Fibroblast of pulmonary artery (primary cell): ENCODE measurements around the gene UCK2.

Experiments
- DNase-seq: peaks from one replicate; pipeline ENCODE4 v3.0.0-alpha.2; 2010; ENCODE audit warnings: low read depth
- H3K4me3 ChIP-seq: replicated peaks from 2 replicates; pipeline ENCODE4 v1.5.1; 2011; ENCODE audit warnings: low read depth, mild to moderate bottlenecking, control low read depth, low read length, moderate library complexity
- TF ChIP-seq, protein P1 (sequence below): IDR thresholded peaks from 2 replicates; pipeline ENCODE4 v1.5.1; 2011; ENCODE audit warnings: mild to moderate bottlenecking, control low read depth, low read length, inconsistent platforms; ENCODE audit errors: missing control alignments

The UCK2 gene

DNA sequence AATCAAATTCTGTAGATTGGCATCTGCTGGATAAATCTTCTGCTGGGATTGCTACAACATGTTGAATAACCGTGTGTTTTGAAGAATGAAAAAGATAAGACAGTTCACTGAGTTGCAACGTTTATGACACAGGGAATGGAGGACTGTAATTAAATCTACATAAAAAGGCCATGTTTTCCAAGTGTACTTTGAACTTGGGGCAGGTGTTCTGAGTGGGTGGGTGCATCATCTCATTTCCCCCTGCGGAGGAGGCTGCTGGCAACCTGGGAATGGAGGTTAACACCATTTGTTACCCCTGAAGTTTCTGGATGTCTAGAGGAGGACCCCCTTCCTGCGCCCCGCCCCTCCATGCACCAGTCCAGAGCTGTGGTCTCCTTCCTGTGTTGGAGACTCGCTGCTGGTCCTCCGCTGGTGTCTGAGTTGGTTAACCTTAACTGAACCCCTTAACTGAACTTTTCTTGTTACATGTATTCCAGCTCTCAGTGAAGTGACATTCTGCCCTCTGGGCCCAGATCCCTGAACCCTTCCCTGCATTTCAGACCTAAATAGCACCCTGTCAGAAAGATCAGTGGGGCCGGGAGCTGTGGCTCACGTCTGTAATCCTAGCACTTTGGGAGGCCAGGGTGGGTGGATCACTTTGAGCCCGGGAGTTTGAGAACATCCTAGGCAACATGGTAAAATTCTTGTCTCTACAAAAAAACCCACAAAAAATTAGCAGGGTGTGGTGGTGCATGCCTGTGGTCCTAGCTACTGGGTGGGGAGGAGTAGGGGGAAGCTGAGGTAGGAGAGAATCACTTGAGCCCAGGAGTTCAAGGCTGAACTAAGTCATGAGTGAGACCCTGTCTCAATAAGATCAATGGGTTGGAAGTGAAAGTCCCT, 31.8 kb downstream of the UCK2 start:
- no peak overlapping the region for H3K4me3 ChIP-seq
- DNase-seq, result no peak
- TF ChIP-seq, protein P1, sequence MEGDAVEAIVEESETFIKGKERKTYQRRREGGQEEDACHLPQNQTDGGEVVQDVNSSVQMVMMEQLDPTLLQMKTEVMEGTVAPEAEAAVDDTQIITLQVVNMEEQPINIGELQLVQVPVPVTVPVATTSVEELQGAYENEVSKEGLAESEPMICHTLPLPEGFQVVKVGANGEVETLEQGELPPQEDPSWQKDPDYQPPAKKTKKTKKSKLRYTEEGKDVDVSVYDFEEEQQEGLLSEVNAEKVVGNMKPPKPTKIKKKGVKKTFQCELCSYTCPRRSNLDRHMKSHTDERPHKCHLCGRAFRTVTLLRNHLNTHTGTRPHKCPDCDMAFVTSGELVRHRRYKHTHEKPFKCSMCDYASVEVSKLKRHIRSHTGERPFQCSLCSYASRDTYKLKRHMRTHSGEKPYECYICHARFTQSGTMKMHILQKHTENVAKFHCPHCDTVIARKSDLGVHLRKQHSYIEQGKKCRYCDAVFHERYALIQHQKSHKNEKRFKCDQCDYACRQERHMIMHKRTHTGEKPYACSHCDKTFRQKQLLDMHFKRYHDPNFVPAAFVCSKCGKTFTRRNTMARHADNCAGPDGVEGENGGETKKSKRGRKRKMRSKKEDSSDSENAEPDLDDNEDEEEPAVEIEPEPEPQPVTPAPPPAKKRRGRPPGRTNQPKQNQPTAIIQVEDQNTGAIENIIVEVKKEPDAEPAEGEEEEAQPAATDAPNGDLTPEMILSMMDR, result no peak

DNA sequence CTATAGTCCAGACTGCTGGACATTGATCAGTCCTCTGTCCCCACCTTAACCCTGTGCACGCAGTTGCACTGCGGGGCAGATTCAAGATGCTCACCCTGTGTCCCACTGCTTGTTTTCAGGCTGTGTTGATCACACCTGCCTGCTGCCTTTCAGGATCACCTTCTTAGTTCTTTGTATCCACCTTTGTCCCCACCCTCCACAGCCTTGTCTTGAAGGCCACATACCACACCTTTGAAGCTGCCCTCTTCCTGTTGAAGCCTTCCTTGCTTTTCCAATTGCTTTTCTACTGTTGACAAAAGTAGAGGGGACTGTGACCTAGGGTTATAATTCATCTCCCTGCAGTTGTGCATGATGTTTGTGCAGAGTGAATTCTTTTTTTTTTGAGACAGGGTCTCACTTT, 32.7 kb downstream of the UCK2 start:
- H3K4me3 ChIP-seq, result no peak overlapping the region
- TF ChIP-seq, protein P1, result no peak
- DNase-seq, result no peak

DNA sequence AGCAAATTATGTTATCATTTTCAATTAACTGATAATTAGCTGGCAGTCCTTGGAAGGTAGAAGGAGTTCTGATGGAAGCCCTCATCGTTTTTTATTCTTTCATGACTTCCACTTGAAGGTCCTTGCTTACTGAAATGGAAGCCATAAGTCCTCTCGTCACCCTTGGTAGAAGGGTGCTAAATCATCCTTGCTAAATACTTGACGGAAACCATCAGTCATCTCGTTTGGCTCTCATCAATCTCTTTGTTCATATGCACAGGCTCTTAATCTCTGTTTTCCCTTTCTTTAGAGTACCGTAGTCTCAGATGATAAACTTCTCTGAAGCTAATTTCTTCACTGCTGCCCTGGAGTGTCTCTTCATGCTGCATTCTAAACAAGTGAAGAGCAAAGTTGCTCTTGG, 34.5 kb downstream of the UCK2 start:
- TF ChIP-seq, protein P1, result no peak
- no peak overlapping the region for H3K4me3 ChIP-seq
- no peak for DNase-seq

DNA sequence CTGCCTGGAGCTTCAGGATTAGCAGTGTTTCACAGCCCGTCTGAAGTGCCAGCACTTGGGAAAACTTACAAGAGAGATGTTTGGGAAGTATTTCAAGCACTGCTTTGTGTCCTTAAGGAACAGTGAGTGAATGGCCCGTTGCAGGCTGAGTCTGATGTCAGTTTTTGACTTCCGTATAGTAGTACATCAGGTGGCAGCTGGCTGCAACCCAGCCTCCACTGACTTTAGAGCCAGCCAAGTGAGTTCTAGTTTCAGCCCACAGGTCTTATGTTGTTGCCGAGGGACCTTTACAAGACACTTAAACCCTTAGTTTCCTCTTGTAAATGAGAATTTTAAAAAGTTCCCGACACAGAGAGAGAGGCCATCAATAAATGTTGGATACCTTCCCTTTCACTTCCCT, 35.0 kb downstream of the UCK2 start:
- no peak for DNase-seq
- TF ChIP-seq, protein P1, result no peak
- H3K4me3 ChIP-seq, result no peak overlapping the region

DNA sequence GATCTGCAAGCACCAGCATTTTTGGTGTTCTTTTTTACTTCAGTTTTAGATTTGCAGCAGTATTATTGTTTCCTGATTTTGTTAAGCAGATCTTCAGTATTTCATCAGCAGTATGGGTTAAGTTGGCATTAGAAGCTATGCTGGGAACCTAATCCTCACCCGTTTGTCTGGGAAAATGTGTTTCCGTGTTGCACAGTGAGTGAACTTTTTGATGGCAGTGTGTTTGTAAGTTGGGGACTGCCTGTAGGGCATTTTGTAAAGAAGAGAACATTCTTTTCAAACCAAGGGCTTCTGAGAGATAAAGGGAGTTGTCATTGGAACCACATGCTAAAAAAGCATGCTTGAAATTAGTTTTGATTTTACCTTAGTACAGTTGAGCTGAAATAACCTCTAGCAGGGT, 35.9 kb downstream of the UCK2 start:
- H3K4me3 ChIP-seq, result no peak overlapping the region
- TF ChIP-seq, protein P1, result no peak
- no peak for DNase-seq

DNA sequence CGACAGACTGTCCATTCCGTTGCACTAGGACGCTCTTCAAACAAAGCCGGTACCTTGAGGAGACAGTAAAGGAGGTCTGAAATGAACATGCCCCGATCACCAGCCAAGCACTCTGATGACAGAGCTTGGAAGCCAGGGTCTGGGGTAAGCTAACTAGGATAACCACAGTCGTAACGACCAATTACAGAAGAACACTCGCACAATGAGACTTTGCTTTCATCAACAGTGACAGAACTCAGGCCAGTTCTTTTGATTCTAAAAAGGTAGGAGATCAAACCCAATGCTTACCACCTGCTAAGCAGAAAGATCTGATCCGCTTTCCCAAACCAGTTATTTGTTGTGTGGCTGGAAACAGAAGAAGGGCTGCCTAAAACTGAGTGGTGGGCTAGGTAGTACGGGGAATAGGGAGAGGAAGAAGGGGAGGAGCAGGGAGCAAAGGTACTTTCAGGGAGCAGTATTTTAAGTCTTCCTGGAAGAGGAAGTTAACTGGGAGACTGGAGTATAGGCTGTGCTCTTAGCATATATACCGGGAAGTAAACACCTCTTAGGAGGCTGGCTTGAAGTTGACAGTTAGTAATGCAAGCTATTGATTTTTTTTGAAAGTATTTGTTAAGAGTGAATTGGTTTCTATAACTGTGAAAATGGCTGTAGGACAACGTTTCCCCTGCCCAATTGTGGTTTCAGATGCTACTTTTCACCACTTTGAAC, 38.4 kb downstream of the UCK2 start:
- H3K4me3 ChIP-seq, result no peak overlapping the region
- TF ChIP-seq, protein P1, result no peak
- no peak for DNase-seq
